Endodermal cell (in vitro differentiated cells): ENCODE data around the gene RERE. TPM values are rescaled to one million over a fixed set of nuclear protein-coding genes. Genes with fewer than 3 reads are reported as not detected.

Source experiments
- DNase-seq: peaks from one replicate; pipeline ENCODE4 v3.0.0-alpha.2; 2017
- H3K27ac ChIP-seq: 2 replicates; pipeline ENCODE4 v1.5.1; 2013; ENCODE audit warnings: mild to moderate bottlenecking, low read depth, low read length, moderate library complexity
- H3K27me3 ChIP-seq: 2 replicates; pipeline ENCODE4 v1.6.1; 2013; ENCODE audit warnings: mild to moderate bottlenecking, low read length, moderate library complexity; ENCODE audit not compliant: insufficient read depth, control insufficient read depth, poor library complexity, severe bottlenecking
- H3K36me3 ChIP-seq: 2 replicates; pipeline ENCODE4 v1.7.0; 2013; ENCODE audit warnings: mild to moderate bottlenecking, low read length, moderate library complexity; ENCODE audit not compliant: control insufficient read depth, insufficient read depth
- H3K4me1 ChIP-seq: one replicate; pipeline ENCODE4 v1.7.0; 2013; ENCODE audit warnings: low read length; ENCODE audit not compliant: control insufficient read depth, insufficient read depth
- H3K4me3 ChIP-seq: 2 replicates; pipeline ENCODE4 v1.5.1; 2013; ENCODE audit warnings: mild to moderate bottlenecking, low read length, moderate library complexity
- H3K9ac ChIP-seq: 2 replicates; pipeline ENCODE4 v1.6.1; 2013; ENCODE audit warnings: mild to moderate bottlenecking, low read length, moderate library complexity; ENCODE audit not compliant: poor library complexity, severe bottlenecking; ENCODE audit errors: extremely low read depth
- H3K9me3 ChIP-seq: 2 replicates; pipeline ENCODE4 v1.6.1; 2013; ENCODE audit warnings: mild to moderate bottlenecking, low read length, moderate library complexity; ENCODE audit not compliant: control insufficient read depth
- H3K27ac Mint-ChIP-seq: 2 replicates; pipeline ENCODE4 v1.8.0; 2020; ENCODE audit warnings: mixed read lengths
- H3K27me3 Mint-ChIP-seq: 2 replicates; pipeline ENCODE4 v1.8.0; 2021; ENCODE audit warnings: mild to moderate bottlenecking, mixed read lengths; ENCODE audit not compliant: insufficient read depth
- H3K36me3 Mint-ChIP-seq: 2 replicates; pipeline ENCODE4 v1.8.0; 2020; ENCODE audit warnings: low read depth, mixed read lengths
- H3K4me1 Mint-ChIP-seq: 2 replicates; pipeline ENCODE4 v1.8.0; 2020; ENCODE audit warnings: mixed read lengths
- H3K4me3 Mint-ChIP-seq: 2 replicates; pipeline ENCODE4 v1.8.0; 2020; ENCODE audit warnings: mild to moderate bottlenecking, moderate library complexity, mixed read lengths
- H3K9me3 Mint-ChIP-seq: 2 replicates; pipeline ENCODE4 v1.8.0; 2020; ENCODE audit warnings: mild to moderate bottlenecking, mixed read lengths
- CTCF ChIP-seq: fragments of 200-600 bp; sonication (generic); conservative IDR thresholded peaks from 2 replicates; pipeline ENCODE4 v1.5.0; 2021; ENCODE audit warnings: antibody characterized with exemption, mild to moderate bottlenecking
- WGBS, 2 experiments: methylation state at CpG; one replicate each; pipeline versions ENCODE4 v1.1.5 to v1.1.7; 2013; ENCODE audit warnings: missing lambda C conversion rate in 2 of 2, mixed read lengths in 1 of 2; ENCODE audit not compliant: insufficient coverage in 1 of 2, insufficient read length in 1 of 2; 5-methylcytosine and 5-hydroxymethylcytosine counted together
- total RNA-seq, 2 donors: library from RNA; stranded (reverse); fragmentation: NEBNext Ultra II Directional in 1 of 2; extraction: Animal tissue kit (Norgen Biotek cat#: 25700) in 1 of 2; gene quantifications; 2 replicates in 1 of 2; 3 replicates in 1 of 2; pipeline ENCODE4 v1.2.1, GENCODE V29; 2021

The RERE gene
- total RNA-seq, 2 donors from 2014 or later: 159 to 179 TPM

DNA sequence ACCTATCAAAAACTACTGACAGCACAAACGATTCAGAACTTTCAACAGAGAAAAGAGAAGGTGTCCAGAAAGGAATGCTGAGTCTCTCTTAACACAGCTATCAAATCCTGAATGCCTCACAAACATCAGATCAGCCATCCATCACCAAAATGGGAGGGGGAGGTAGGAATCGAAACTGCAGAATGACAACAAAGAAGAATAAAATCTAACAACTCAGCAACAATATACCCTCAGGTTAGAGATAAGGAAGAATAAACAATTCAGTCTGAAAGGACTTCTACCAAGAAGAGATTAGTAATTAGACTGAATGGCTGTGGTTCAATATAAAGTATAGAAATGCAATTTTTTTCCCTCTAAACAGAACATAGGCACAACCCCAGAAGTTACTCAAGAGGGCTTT, 94.4 kb downstream of the RERE start:
- Mint-ChIP-seq H3K9me3 (no peaks in the 10 kb centered on the region), H3K27ac (no peak overlapping the region), H3K27me3 (no peaks in the 10 kb centered on the region), H3K4me1 (peaks cover 19% of the 10 kb centered on the region), H3K36me3 (peaks cover 3% of the 10 kb centered on the region), H3K4me3 (no peak overlapping the region)
- Histone ChIP-seq H3K36me3 (no peaks in the 10 kb centered on the region), H3K9ac (no peak overlapping the region), H3K9me3 (no peaks in the 10 kb centered on the region), H3K4me3 (no peak overlapping the region), H3K27ac (no peak overlapping the region), H3K27me3 (no peaks in the 10 kb centered on the region), H3K4me1 (peaks cover 3% of the 10 kb centered on the region)
- no peak for DNase-seq
- WGBS, 2 experiments: 73 to 80% methylated on average over 1 of the region's 2 CpGs
- no peak for TF ChIP-seq CTCF

GRCh38 chr1:8722366-8722765, 95.1 kb downstream of the RERE start:
- H3K27ac Mint-ChIP-seq: no peak overlapping the region
- no peak for TF ChIP-seq CTCF
- no peak for DNase-seq
- Histone ChIP-seq H3K4me1 (peaks cover 7% of the 10 kb centered on the region), H3K9me3 (no peaks in the 10 kb centered on the region), H3K9ac (no peak overlapping the region), H3K27ac (no peak overlapping the region), H3K36me3 (no peaks in the 10 kb centered on the region), H3K27me3 (no peaks in the 10 kb centered on the region), H3K4me3 (no peak overlapping the region)
- H3K9me3 Mint-ChIP-seq: no peaks in the 10 kb centered on the region
- no peak overlapping the region for H3K4me3 Mint-ChIP-seq
- H3K36me3 Mint-ChIP-seq: peaks cover 3% of the 10 kb centered on the region
- H3K27me3 Mint-ChIP-seq: no peaks in the 10 kb centered on the region
- WGBS, 2 experiments: 92% methylated on average over 3 of the region's 3 CpGs; no CpG with 5 or more reads in 1 of the 2 experiments
- peaks cover 26% of the 10 kb centered on the region for H3K4me1 Mint-ChIP-seq

DNA sequence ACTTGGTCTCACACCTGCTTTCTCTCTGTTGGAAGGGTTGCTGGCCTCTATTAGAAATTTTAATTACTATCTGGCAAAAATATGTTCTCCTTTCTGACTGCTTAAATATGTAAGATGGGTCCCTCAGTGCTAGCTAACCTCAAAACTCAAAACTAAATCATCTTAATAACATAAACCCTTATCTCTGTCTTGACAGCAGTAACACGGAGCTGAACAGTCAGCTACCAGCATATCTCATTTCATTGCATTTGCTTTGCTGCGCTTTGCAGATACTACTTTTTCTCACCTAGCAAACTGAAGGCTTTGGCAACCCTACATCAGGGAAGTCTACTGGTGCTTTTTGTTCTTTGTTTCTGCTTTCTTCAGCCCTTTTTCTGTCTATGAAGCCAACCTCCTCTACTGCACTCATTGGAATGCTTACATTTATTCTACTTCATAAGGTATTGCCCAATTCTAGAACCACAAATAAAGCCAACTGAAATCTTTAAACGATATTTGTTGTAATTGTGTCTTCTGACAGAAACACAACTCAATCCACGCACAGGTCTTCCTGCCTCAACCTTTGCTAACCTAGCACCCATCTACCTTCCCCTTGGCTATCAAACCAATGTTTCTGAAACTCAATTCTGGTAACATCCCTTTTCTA, 95.6 kb downstream of the RERE start:
- H3K36me3 ChIP-seq: no peaks in the 10 kb centered on the region
- peaks cover 9% of the 10 kb centered on the region for H3K4me1 ChIP-seq
- H3K4me1 Mint-ChIP-seq: peaks cover 30% of the 10 kb centered on the region
- no peak overlapping the region for H3K9ac ChIP-seq
- no peak overlapping the region for H3K4me3 Mint-ChIP-seq
- peaks cover 3% of the 10 kb centered on the region for H3K36me3 Mint-ChIP-seq
- no peaks in the 10 kb centered on the region for H3K27me3 Mint-ChIP-seq
- no peaks in the 10 kb centered on the region for H3K9me3 ChIP-seq
- no peak overlapping the region for H3K27ac Mint-ChIP-seq
- no peak overlapping the region for H3K27ac ChIP-seq
- WGBS, 2 experiments: 92 to 95% methylated on average over 4 of the region's 4 CpGs
- H3K9me3 Mint-ChIP-seq: no peaks in the 10 kb centered on the region
- no peak for DNase-seq
- no peaks in the 10 kb centered on the region for H3K27me3 ChIP-seq
- H3K4me3 ChIP-seq: no peak overlapping the region
- TF ChIP-seq CTCF: no peak
